ENCODE results near the gene GALNT11.
"Not testable (repeated sequence)": the region's sequence is repeated elsewhere in the genome, so short reads cannot be mapped to it uniquely, and the experiment has no call there.

Gene GALNT11

DNA sequence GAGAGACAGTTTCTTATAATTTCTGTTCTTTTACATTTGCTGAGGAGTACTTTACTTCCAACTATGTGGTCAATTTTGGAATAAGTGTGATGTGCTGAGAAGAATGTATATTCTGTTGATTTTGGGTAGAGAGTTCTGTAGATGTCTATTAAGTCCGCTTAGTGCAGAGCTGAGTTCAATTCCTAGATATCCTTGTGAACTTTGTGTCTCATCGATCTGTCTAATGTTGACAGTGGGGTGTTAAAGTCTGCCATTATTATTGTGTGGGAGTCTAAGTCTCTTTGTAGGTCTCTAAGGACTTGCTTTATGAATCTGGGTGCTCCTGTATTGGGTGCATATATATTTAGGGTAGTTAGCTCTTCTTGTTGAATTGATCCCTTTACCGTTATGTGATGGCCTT lies 38.3 kb downstream of the GALNT11 start:
- H3K9ac ChIP-seq (ENCODE audit: low read length); H3K36me3 ChIP-seq (ENCODE audit: control insufficient read depth, insufficient read depth, low read length); H3K4me3 ChIP-seq (ENCODE audit: low read length); H3K27ac ChIP-seq (ENCODE audit: low read depth, low read length); H3K4me1 ChIP-seq (ENCODE audit: control insufficient read depth, insufficient read depth, low read length); H3K27me3 ChIP-seq (ENCODE audit: control insufficient read depth, insufficient read depth, low read length): not testable (repeated sequence)

DNA sequence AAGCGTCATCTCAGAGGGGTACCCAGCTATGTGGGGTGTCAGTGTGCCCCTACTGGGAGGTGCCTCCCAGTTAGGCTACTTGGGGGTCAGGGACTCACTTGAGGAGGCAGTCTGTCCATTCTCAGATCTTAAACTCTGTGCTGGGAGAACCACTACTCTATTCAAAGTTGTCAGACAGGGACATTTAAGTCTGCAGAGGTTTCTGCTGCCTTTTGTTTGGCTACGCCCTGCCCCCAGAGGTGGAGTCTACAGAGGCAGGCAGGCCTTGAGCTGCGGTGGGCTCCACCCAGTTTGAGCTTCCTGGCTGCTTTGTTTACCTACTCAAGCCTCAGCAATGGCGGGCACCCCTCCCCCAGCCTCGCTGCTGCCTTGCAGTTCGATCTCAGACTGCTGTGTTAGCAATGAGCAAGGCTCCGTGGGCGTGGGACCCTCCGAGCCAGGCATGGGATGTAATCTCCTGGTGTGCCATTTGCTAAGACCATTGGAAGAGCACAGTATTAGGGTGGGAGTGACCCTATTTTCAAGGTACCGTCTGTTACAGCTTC lies 40.4 kb downstream of the GALNT11 start:
- H3K4me1 ChIP-seq (ENCODE audit: control insufficient read depth, insufficient read depth, low read length); H3K27ac ChIP-seq (ENCODE audit: low read depth, low read length); H3K36me3 ChIP-seq (ENCODE audit: control insufficient read depth, insufficient read depth, low read length): not testable (repeated sequence)

DNA sequence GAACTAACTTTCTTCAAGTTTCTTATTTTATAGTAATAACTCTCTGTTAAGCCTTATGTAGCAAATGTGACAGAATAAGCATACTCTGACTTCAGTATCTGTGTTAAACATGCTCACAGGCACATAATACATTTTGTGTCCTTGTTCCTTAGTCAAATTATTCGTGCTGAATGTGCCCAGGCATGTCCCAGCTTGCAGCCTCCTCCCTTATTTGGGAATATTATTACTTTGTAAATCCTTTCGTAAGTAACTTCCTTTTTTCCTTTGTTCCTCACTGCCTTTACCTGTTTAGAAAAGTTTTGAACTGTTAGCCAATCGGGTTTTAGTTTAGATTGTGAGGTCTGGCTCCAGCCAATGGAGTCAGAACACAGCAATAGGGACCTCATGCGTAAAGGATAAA lies 46.9 kb downstream of the GALNT11 start:
- no peak overlapping the region for H3K9ac ChIP-seq (ENCODE audit: low read length)
- no peaks in the 10 kb centered on the region for H3K27me3 ChIP-seq (ENCODE audit: control insufficient read depth, insufficient read depth, low read length)
- H3K36me3 ChIP-seq (ENCODE audit: control insufficient read depth, insufficient read depth, low read length) = no peaks in the 10 kb centered on the region
- H3K27ac ChIP-seq (ENCODE audit: low read depth, low read length) = no peak overlapping the region
- no peak overlapping the region for H3K4me3 ChIP-seq (ENCODE audit: low read length)
- H3K4me1 ChIP-seq (ENCODE audit: control insufficient read depth, insufficient read depth, low read length) = peaks cover 2% of the 10 kb centered on the region

More for the DNA sequence above, 40.4 kb downstream of the GALNT11 start:
- H3K27me3 ChIP-seq (ENCODE audit: control insufficient read depth, insufficient read depth, low read length); H3K4me3 ChIP-seq (ENCODE audit: low read length); H3K9ac ChIP-seq (ENCODE audit: low read length): not testable (repeated sequence)

DNA sequence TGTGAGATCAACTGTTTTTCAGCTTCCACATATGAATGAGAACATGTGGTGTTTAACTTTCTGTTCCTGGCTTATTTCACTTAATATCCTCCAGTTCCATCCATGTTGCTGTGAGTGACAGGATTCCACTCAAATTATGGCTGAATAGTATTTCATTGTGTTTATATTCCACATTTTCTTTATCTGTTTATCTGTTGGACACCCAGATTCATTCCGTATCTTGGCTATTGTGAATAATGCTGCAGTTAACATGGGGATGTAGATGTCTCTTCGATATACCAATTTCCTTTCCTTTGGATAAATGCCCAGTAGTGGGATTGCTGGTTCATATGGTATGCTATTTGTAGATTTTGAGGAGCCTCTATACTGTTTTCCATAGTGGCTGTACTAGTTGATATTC lies 47.9 kb downstream of the GALNT11 start:
- Histone ChIP-seq H3K4me3 (ENCODE audit: low read length) (no peak overlapping the region), H3K27me3 (ENCODE audit: control insufficient read depth, insufficient read depth, low read length) (no peaks in the 10 kb centered on the region), H3K36me3 (ENCODE audit: control insufficient read depth, insufficient read depth, low read length) (no peaks in the 10 kb centered on the region), H3K9ac (ENCODE audit: low read length) (no peak overlapping the region), H3K4me1 (ENCODE audit: control insufficient read depth, insufficient read depth, low read length) (peaks cover 2% of the 10 kb centered on the region), H3K27ac (ENCODE audit: low read depth, low read length) (no peak overlapping the region)

DNA sequence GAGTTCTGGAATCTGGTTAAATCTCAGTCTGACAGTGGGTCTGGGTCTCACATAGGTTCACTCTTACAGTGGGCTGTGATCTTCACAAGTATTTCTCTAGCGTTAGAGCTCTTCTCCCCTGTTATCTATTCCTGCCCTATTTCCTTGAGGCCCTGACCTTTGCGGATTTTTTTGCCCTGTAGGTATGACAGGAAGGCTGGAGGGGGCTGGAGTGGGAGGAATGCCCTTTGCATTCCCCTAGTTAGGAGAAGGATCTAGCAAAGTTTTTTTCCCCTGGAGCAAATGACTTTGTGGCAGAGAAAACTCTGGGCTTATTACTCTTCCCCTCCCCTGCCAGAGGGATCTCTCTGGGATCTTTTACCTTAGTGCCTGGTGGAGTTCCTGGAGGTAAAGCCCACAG lies 49.2 kb downstream of the GALNT11 start:
- H3K36me3 ChIP-seq (ENCODE audit: control insufficient read depth, insufficient read depth, low read length) = no peaks in the 10 kb centered on the region
- no peak overlapping the region for H3K9ac ChIP-seq (ENCODE audit: low read length)
- no peak overlapping the region for H3K4me3 ChIP-seq (ENCODE audit: low read length)
- no peak overlapping the region for H3K27ac ChIP-seq (ENCODE audit: low read depth, low read length)
- H3K27me3 ChIP-seq (ENCODE audit: control insufficient read depth, insufficient read depth, low read length) = no peaks in the 10 kb centered on the region
- H3K4me1 ChIP-seq (ENCODE audit: control insufficient read depth, insufficient read depth, low read length) = peaks cover 2% of the 10 kb centered on the region

DNA sequence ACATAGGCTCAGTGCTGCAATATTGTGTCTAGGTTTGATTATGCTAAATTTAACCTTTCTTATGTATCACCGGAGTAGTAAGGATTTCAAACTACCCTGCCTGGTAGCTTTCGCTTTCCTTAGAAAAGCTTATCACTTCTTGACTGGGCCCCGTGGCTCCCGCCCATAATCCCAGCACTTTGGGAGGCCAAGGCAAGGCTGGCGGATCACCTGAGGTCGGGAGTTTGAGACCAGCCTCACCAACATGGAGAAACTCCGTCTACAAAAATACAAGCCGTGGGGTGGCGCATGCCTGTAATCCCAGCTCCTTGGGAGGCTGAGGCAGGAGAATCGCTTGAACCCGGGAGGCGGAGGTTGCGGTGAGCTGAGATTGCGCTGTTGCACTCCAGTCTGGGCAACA lies 49.9 kb downstream of the GALNT11 start:
- not testable (repeated sequence) for H3K9ac ChIP-seq (ENCODE audit: low read length); H3K4me1 ChIP-seq (ENCODE audit: control insufficient read depth, insufficient read depth, low read length); H3K4me3 ChIP-seq (ENCODE audit: low read length); H3K27ac ChIP-seq (ENCODE audit: low read depth, low read length); H3K36me3 ChIP-seq (ENCODE audit: control insufficient read depth, insufficient read depth, low read length); H3K27me3 ChIP-seq (ENCODE audit: control insufficient read depth, insufficient read depth, low read length)

DNA sequence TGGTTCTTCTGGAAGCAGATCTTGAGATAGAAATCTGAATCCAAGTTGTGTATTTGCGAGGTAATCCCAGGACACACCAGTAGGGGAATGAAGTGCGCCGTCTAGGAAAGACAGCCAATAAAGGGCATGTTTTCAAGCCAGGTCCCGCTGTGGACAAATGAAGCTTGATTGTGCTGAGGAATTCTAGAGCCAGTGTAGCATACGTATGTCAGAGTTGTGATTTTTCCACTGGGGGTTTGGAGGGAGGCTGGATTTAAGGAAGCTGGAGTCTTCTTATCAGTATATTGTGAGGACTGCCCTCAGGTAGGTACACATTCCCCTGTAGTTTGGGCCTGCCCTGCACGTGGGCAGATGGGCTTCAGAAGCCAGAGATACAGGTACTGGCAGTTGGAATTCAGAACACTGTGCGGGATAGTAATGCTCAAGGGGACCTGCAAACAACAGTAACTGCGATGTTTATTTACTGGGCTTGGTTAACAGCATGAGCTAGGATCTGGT lies 50.9 kb downstream of the GALNT11 start:
- H3K4me3 ChIP-seq (ENCODE audit: low read length) = no peak overlapping the region
- no peak overlapping the region for H3K9ac ChIP-seq (ENCODE audit: low read length)
- no peak overlapping the region for H3K27ac ChIP-seq (ENCODE audit: low read depth, low read length)
- no peaks in the 10 kb centered on the region for H3K27me3 ChIP-seq (ENCODE audit: control insufficient read depth, insufficient read depth, low read length)
- H3K4me1 ChIP-seq (ENCODE audit: control insufficient read depth, insufficient read depth, low read length) = peaks cover 2% of the 10 kb centered on the region
- H3K36me3 ChIP-seq (ENCODE audit: control insufficient read depth, insufficient read depth, low read length) = no peaks in the 10 kb centered on the region

DNA sequence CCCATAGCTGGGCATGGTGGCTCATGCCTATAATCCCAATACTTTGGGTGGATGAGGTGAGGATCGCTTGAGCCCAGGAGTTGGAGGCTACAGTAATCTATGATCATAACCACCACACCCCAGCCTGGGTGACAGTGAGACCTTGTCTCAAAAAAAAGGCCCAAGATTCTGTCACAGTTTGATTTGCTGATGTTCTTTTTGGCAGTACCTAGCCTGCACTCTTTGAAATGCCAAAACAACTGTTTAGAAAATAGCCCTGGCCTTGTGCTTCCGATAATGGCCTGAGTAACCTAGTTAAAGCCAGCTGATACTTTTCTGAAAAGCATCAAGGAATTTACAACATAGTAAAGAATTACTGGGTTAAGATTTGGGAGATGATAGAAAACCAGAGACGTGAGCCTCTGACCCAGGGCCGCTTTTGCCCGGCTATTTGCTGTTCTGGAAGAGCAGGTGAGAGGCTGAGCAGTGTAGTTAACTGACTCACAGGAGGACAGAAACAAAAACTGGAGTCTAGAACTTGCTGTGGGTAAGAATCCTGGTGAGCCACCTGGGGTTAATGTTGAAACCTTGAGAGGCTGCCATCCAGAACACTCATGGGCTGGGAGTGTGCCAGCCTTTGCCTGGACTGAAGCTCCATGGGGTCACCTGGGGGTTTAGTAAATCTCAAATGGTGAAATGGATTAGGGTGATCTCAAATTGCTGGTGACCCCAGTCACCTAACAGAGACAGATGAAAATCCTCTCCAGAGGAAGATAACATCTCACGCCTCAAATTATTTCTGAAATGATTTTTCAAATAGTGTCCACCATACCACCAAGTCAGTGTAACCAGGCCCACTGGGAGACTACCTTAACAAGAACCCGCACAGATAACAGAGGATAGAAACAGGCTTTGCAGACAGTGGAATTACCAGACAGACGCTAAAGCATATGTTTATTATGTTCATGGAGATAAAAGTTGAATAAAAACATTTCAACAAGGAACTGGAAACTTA lies 51.8 kb downstream of the GALNT11 start:
- Histone ChIP-seq H3K4me3 (ENCODE audit: low read length) (no peak overlapping the region), H3K27me3 (ENCODE audit: control insufficient read depth, insufficient read depth, low read length) (no peaks in the 10 kb centered on the region), H3K9ac (ENCODE audit: low read length) (no peak overlapping the region), H3K36me3 (ENCODE audit: control insufficient read depth, insufficient read depth, low read length) (no peaks in the 10 kb centered on the region), H3K4me1 (ENCODE audit: control insufficient read depth, insufficient read depth, low read length) (peaks cover 2% of the 10 kb centered on the region), H3K27ac (ENCODE audit: low read depth, low read length) (no peak overlapping the region)

DNA sequence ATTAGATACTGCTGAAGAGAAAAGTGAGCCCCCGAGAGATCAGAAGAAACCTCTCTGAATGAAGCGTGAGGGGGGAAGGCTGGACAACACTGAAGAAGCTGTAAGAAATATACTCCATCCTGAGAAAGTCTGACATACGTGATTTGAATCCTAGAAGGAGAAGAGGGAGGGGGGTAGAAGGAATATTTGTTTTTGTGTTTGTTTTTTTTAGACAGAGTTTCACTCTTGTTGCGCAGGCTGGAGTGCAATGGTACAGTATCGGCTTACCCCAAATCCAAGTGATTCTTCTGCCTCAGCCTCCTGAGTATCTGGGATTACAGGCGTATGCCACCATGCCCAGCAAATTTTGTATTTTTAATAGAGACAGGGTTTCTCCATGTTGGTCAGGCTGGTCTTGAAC lies 52.6 kb downstream of the GALNT11 start:
- Histone ChIP-seq H3K27ac (ENCODE audit: low read depth, low read length) (no peak overlapping the region), H3K9ac (ENCODE audit: low read length) (no peak overlapping the region), H3K4me1 (ENCODE audit: control insufficient read depth, insufficient read depth, low read length) (peaks cover 2% of the 10 kb centered on the region), H3K4me3 (ENCODE audit: low read length) (no peak overlapping the region), H3K36me3 (ENCODE audit: control insufficient read depth, insufficient read depth, low read length) (no peaks in the 10 kb centered on the region), H3K27me3 (ENCODE audit: control insufficient read depth, insufficient read depth, low read length) (no peaks in the 10 kb centered on the region)

DNA sequence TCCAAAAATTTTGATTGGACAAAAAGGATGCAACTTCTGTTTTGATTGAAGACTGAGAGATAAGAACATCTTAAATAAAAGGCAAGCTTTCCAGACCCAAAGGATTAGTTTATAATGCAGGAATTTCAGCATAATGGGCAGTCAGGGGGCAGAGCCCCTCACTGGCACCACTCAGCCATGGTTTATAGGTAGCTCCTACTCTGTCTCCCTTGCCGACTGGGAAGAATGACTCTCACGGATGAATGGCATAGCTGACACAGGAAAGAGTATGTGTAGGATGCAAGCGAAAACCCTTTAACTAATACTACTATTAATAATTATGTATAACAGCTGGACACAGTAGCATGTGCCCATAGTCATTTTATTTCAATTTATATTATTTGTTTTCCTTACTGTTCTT lies 53.3 kb downstream of the GALNT11 start:
- no peaks in the 10 kb centered on the region for H3K36me3 ChIP-seq (ENCODE audit: control insufficient read depth, insufficient read depth, low read length)
- H3K27me3 ChIP-seq (ENCODE audit: control insufficient read depth, insufficient read depth, low read length) = no peaks in the 10 kb centered on the region
- H3K4me3 ChIP-seq (ENCODE audit: low read length) = no peak overlapping the region
- H3K27ac ChIP-seq (ENCODE audit: low read depth, low read length) = no peak overlapping the region
- peaks cover 2% of the 10 kb centered on the region for H3K4me1 ChIP-seq (ENCODE audit: control insufficient read depth, insufficient read depth, low read length)
- no peak overlapping the region for H3K9ac ChIP-seq (ENCODE audit: low read length)

DNA sequence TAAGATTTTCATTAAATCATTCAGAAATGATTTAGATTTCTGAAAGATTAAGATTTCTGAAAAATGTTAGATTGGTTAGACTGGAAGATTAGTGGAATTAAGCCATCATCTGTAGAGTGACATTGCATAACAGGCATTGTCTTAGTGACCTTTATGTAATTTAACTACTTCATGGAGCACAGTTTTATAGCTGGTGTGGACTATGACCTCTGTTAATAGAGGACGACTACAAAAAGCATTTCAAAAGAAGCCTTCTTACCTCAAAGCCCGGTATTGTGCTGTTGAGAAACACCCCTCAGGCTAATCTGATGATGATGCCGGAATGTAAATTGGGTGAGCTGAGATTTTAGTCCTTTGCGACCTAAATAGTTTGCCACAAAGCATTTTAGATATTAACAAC lies 55.6 kb downstream of the GALNT11 start:
- no peaks in the 10 kb centered on the region for H3K36me3 ChIP-seq (ENCODE audit: control insufficient read depth, insufficient read depth, low read length)
- peaks cover 2% of the 10 kb centered on the region for H3K4me1 ChIP-seq (ENCODE audit: control insufficient read depth, insufficient read depth, low read length)
- H3K27me3 ChIP-seq (ENCODE audit: control insufficient read depth, insufficient read depth, low read length) = no peaks in the 10 kb centered on the region
- no peak overlapping the region for H3K4me3 ChIP-seq (ENCODE audit: low read length)
- no peak overlapping the region for H3K9ac ChIP-seq (ENCODE audit: low read length)
- H3K27ac ChIP-seq (ENCODE audit: low read depth, low read length) = no peak overlapping the region

DNA sequence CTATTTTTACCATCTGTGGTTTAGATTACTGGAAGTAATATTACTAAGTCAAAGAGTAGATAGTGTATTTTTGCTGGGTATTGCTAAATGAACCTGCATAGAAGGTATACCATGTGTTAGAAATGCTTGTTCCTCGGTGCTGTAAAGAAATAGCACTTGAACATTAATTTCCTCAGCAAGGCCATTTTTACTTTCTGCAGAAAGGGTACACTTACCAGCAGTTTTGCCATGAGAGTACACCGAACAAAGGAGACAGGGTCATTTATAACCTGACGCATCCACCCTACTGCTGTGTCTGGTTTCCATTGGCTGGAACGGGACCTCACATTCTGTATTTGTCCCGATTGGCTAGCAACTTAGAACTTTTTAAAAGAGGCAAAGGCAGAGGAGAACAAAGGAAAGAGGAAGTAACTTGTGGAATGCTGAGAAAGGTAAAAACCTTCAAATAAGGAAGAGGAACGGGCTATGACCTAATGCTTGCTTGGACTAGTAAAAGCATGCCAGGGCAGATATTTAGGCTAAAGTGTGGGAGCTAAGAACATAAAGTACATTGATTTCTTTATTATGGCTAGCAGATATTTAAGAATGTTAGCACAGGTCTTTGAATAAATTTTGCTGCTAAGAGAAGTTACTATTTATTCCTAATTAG lies 56.7 kb downstream of the GALNT11 start:
- H3K27ac ChIP-seq (ENCODE audit: low read depth, low read length) = not testable (repeated sequence)

More for the DNA sequence above, 56.7 kb downstream of the GALNT11 start:
- H3K36me3 ChIP-seq (ENCODE audit: control insufficient read depth, insufficient read depth, low read length); H3K9ac ChIP-seq (ENCODE audit: low read length); H3K4me3 ChIP-seq (ENCODE audit: low read length); H3K27me3 ChIP-seq (ENCODE audit: control insufficient read depth, insufficient read depth, low read length); H3K4me1 ChIP-seq (ENCODE audit: control insufficient read depth, insufficient read depth, low read length): not testable (repeated sequence)
